AG10803 (cell line): ENCODE results near the gene IFT43.
A peak's percentile ranks its signal among the peaks of the same experiment; 100 is the strongest.

Experiments
- DNase-seq: peaks from one replicate; pipeline ENCODE4 v3.0.0; 2010; ENCODE audit warnings: low read depth
- H3K4me3 ChIP-seq: 2 replicates; pipeline ENCODE4 v1.5.1; 2011; ENCODE audit warnings: mild to moderate bottlenecking, low read length, control low read depth
- TF ChIP-seq, protein P1 (sequence below): conservative IDR thresholded peaks from 2 replicates; pipeline ENCODE4 v1.5.1; 2011; ENCODE audit warnings: mild to moderate bottlenecking, low read length, control low read depth, inconsistent platforms

Gene IFT43

DNA sequence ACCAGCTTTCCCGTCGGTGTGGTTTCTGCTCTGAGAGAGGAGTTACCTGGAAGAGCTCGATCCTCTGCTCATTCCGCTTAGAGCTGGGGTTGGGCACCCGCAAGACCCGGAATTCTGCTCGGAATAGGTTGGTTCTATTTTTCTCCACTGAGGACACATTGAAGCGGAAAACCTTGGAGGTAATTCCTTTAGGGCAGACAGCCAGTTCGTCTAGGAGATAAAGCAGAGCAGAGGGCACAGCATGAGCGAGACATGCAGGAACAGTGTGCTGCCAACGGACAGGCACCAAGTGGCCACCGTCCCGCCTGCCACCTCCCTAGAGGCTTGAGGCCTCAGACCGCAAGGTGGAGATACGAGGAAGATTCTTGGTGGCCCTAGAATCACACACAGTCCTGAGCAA lies 14.1 kb upstream of the IFT43 start:
- DNase-seq: no peak
- no peak overlapping the region for H3K4me3 ChIP-seq
- TF ChIP-seq, protein P1, sequence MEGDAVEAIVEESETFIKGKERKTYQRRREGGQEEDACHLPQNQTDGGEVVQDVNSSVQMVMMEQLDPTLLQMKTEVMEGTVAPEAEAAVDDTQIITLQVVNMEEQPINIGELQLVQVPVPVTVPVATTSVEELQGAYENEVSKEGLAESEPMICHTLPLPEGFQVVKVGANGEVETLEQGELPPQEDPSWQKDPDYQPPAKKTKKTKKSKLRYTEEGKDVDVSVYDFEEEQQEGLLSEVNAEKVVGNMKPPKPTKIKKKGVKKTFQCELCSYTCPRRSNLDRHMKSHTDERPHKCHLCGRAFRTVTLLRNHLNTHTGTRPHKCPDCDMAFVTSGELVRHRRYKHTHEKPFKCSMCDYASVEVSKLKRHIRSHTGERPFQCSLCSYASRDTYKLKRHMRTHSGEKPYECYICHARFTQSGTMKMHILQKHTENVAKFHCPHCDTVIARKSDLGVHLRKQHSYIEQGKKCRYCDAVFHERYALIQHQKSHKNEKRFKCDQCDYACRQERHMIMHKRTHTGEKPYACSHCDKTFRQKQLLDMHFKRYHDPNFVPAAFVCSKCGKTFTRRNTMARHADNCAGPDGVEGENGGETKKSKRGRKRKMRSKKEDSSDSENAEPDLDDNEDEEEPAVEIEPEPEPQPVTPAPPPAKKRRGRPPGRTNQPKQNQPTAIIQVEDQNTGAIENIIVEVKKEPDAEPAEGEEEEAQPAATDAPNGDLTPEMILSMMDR: no peak

DNA sequence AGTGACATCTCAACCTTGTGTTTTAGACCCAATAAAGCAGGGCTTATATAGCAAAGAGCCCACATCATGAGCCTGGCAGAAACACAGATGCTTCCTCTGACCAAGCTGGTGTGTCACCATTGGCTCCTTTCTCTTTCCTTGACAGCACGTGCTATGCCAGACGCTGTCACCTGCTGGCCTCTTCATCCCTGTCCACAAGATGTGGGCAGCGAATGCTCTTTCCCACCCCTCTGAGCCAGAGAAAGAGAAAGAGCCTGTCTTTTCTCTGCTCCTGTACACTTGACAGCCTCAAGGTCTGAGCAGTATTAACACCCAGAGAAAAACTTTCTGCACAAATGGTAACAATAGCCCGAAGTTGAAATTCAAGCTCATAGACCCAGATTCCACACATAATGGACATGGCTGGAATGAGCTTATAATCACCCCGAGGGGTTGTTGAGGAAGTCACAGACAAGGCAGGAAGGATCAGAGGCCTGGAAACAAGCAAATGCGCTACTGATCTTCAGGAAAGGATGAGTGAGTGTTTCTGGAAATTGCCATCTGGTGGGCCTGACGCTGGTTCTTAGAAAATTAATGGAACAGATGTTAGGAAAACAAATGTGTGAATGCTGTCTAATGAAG lies 12.7 kb upstream of the IFT43 start:
- no peak for DNase-seq
- TF ChIP-seq, protein P1: no peak
- H3K4me3 ChIP-seq: no peak overlapping the region

DNA sequence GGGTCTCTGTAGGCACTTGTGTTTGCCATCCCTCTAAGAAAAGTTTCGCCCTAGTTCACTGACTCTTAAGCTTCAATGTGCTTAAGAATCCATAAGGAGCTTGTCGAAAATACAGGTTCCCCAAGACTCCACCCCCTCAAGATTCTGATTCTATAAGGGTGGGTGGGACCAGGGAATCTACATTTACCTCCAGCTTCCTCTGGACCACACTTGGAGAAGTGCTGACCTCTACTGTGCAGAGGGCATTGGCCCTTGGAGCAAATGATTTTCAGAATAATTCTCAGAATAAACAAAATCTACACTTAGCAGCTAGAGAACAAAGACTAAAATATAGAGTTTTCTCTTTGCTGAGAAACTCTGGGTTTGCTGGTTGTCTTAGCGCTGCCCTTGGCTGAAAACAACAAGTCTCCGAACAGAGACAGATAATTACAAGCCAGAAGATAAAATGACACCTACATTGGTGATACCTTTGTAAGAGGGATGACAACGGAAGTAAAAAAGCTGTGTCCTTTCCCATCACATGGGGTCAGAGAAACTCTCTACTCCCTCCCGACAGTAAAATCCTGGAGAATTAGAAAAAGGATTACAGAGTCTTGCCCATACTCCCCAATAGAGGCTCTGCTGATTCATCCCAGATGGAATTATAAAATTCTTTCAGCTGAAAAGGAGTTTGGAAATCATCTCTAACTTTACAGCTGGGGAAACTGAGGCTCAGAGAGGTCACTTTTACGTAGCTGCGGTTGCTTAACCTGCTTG lies 8.6 kb upstream of the IFT43 start:
- TF ChIP-seq, protein P1: no peak
- H3K4me3 ChIP-seq: no peak overlapping the region
- DNase-seq: peak; percentile 18

- TF ChIP-seq, protein P1: no peak
- no peak overlapping the region for H3K4me3 ChIP-seq
- peak; percentile 31 for DNase-seq
Measured at GRCh38 chr14:75977582-75977943, 8.0 kb upstream of the IFT43 start.

- TF ChIP-seq, protein P1: no peak
- peak; percentile 23 for DNase-seq
- H3K4me3 ChIP-seq: no peak overlapping the region
Measured at GRCh38 chr14:75978249-75978731, 7.3 kb upstream of the IFT43 start.

DNA sequence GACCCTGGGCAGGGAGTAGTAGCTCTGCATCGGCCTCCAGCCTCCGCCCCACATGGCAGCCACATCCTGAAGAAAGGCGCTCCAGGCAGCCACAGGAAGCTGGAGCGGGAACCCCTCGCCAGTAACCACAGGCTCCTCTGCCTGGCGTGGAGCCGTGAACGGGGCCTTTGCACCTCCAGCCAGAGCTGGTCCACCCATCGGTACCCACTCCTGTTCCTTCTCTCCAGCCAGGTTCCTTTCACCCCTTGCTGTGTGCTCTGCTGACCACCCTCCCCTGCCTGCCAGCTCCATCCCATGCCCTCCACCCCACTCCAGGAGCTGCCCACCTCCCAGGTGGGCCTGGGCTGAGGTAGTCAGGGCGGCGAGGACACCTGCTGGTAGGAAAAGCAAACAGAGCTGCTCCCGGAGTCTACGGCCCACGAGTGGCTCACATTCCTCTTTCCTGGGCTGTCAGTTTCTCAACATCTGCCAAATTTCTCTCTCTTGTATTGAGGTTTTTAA lies 6.4 kb upstream of the IFT43 start:
- peak overlapping the region; percentile 17 for H3K4me3 ChIP-seq
- TF ChIP-seq, protein P1: peak; percentile 67
- peak; percentile 62 for DNase-seq
